HG03175 (cell line): ENCODE results near the gene TCEAL5.
"Not testable (repeated sequence)": the region's sequence is repeated elsewhere in the genome, so short reads cannot be mapped to it uniquely, and the experiment has no call there.

ENCODE experiments used
- ATAC-seq: cut with Tn5 transposase; IDR thresholded peaks from one replicate; pipeline ENCODE4 v1.9.1; 2021; ENCODE audit warnings: mild to moderate bottlenecking, moderate library complexity; ENCODE audit not compliant: unreplicated experiment

Gene TCEAL5

GRCh38 chrX:103276581-103277002, at the start of gene TCEAL5:
TSS of gene TCEAL5 (minus strand) at chrX:103276750. CDS start at chrX:103274563, 2,187 bp downstream.
- ATAC-seq = no peak

- no peak for ATAC-seq
These were observed 34.8 kb upstream of the TCEAL5 start for GRCh38 chrX:103311399-103311780.

GRCh38 chrX:103310555-103311398, 34.2 kb upstream of the TCEAL5 start, which contains the start of gene BEX2:
TSS of gene BEX2 (minus strand) at chrX:103310990. CDS start at chrX:103309976, 1,014 bp downstream.
- peak; percentile 98 for ATAC-seq

GRCh38 chrX:103309860-103310554, 33.5 kb upstream of the TCEAL5 start:
- ATAC-seq = no peak

- ATAC-seq = not testable (repeated sequence)
These were observed 29.1 kb upstream of the TCEAL5 start for GRCh38 chrX:103305666-103306065.

- no peak for ATAC-seq
These were observed 28.2 kb upstream of the TCEAL5 start for GRCh38 chrX:103304705-103305104.

GRCh38 chrX:103293118-103293517, 16.6 kb upstream of the TCEAL5 start:
- ATAC-seq = no peak

GRCh38 chrX:103279624-103280023, 3.1 kb upstream of the TCEAL5 start:
- no peak for ATAC-seq

GRCh38 chrX:103275947-103276567, 493 bp downstream of the TCEAL5 start:
- ATAC-seq = no peak

- no peak for ATAC-seq
These were observed 2.3 kb downstream of the TCEAL5 start for GRCh38 chrX:103274284-103274683.

GRCh38 chrX:103258275-103258674, 18.3 kb downstream of the TCEAL5 start:
- ATAC-seq = no peak

GRCh38 chrX:103256651-103257050, 19.9 kb downstream of the TCEAL5 start:
- no peak for ATAC-seq

GRCh38 chrX:103254921-103255493, 21.5 kb downstream of the TCEAL5 start, which contains the start of gene TCEAL8:
TSS of gene TCEAL8 (minus strand) at chrX:103255155. CDS start at chrX:103253979, 1,176 bp downstream.
- ATAC-seq = peak; percentile 96

GRCh38 chrX:103254171-103254824, 22.3 kb downstream of the TCEAL5 start:
- ATAC-seq = peak; percentile 54

- ATAC-seq = no peak
These were observed 22.9 kb downstream of the TCEAL5 start for GRCh38 chrX:103253608-103254007.

- ATAC-seq = no peak
These were observed 25.6 kb downstream of the TCEAL5 start for GRCh38 chrX:103250977-103251376.

GRCh38 chrX:103249805-103250204, 26.7 kb downstream of the TCEAL5 start:
- ATAC-seq = no peak

- peak; percentile 59 for ATAC-seq
These were observed 28.0 kb downstream of the TCEAL5 start for GRCh38 chrX:103248553-103248952.

- ATAC-seq = no peak
These were observed 36.4 kb downstream of the TCEAL5 start for GRCh38 chrX:103240155-103240554.

- ATAC-seq = no peak
These were observed 40.3 kb downstream of the TCEAL5 start for GRCh38 chrX:103236296-103236695.
